ENCODE data around the gene SART3.

The SART3 gene

GRCh38 chr12:108560752-108561719 lies at the start of gene SART3:
SART3 (minus strand) TSS chr12:108561173; CDS start chr12:108561154, 19 bp downstream.
- FAIRE-seq = peak; percentile 73

- FAIRE-seq = no peak
Observed at GRCh38 chr12:108610336-108610815, 49.4 kb upstream of the SART3 start.

DNA sequence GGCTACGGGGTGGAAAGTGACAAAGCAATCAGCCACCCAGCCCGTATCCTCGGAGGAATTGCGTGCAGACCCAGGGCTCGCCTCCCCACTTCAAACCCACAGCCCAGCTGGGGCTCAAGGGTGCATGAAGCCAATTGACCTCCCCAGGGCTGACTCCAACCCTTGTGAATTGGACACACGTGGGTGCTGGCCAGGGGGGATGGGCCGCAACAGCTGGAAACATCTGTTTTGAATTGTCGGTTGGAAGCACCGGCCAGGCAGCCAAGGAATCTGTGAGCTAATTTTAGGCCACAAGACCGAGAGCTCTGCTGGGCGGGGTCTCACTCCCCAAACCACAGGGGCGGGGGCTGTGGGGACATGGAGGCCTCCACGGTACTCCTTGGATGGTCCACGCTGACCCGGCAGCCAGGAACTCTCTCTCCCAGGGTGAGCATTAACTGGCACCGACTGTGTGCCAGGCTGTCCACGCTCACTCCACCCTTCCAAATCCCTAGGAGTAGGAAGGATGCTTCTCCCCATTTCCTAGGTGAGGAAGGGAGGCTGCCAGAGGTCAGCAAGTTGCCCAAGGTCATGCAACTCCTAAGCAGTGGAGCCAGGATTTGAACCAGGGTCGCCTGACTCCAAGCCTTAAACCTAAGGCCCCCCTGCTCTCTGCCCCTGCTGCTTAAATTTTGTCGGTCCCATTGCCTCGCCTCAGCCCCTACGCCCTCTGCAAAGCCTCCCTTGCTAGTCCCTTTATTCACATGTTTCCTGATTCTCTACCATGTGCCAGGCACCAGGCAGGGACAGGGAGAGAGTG lies 48.8 kb upstream of the SART3 start:
- no peak for FAIRE-seq

- no peak for FAIRE-seq
Observed at GRCh38 chr12:108608616-108609015, 47.6 kb upstream of the SART3 start.

- FAIRE-seq = no peak
Observed at GRCh38 chr12:108607981-108608600, 47.1 kb upstream of the SART3 start.

GRCh38 chr12:108606492-108606891 lies 45.5 kb upstream of the SART3 start:
- no peak for FAIRE-seq

- FAIRE-seq = no peak
Observed at GRCh38 chr12:108605690-108606406, 44.9 kb upstream of the SART3 start.

DNA sequence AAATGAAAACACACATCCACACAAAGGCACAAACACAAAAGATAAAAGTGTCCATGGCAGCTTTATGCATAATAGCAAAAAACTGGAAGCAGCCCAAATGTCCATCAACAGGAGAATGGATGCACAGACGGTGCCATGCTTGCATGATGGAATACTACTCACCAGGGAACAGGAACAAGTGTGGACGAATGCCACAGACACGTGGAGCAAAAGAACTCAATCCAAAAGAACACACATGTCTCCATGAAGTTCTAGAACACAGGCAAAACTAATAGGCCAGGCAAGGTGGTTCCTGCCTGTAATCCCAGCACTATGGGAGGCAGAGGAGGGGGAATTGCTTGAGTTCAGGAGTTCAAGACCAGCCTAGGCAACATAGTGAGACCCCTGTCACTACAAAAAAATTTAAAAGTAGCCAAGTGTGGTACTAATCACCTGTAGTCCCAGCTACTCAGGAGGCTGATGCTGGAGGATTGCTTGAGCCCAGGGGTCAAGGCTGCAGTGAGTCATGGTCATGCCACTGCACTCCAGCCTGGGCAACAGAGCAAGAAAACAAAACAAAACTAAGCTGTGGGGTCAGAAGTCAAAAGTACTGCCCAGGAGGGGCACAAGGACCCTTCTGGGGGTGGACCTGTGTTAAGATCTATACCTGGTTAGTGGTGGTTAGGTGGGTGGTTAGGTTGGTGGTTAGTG lies 44.2 kb upstream of the SART3 start:
- FAIRE-seq = no peak

GRCh38 chr12:108604208-108604941 lies 43.4 kb upstream of the SART3 start:
- FAIRE-seq = no peak

DNA sequence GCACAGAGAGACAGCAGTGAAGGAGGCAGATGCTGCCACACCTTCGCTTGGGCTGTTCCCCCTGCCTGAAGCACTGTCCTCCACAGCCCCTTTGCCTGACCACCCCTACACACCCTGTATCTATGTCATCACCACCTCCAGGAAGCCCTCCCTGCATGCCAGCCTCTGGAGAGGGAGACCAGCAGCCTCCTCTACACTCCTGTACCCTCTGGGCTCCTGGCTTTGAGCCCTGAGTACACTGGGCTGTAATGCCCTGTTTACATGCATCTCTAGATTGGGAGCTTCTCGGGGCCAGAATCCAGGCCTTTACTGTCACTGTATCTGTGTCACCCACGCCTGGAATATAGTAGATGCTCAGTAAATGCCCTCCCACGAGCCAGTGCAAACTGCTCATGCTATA lies 42.8 kb upstream of the SART3 start:
- FAIRE-seq = no peak

DNA sequence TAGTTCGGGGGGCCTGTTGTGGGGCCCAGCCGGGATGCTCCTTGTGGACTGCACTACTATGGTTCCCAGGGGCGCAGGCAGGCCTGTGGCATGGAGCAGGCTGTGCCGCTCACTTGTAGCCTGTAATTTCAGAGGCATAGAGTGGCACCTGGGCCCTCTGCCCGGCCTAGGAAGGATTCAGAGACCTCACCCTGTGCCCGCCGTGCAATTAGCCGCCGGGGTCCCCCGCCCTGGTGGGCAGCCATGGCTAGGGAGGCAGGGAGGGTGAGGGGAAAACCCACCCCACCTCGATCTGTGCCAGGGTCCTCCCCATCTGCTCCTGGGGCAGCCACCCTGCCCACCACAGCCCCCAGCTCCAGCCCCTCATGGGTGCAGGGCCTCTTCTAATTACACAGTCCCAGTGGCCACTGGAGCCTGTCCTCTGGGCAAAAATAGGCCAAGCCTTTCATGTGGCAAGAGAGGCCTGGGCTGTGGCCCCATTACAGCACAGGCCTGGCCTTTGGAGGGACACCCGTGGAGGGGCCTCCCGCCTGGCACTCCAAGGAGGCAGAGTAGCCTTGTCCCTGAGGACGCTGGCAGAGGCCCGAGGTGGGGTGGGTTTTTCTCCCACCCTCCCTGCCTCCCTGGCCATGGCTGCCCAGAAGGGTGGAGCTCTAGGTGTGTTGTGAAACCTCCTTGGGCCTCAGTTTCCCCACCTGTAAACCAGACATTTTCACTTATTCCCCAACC lies 42.2 kb upstream of the SART3 start:
- FAIRE-seq = no peak

GRCh38 chr12:108602209-108602705 lies 41.3 kb upstream of the SART3 start:
- FAIRE-seq = no peak

DNA sequence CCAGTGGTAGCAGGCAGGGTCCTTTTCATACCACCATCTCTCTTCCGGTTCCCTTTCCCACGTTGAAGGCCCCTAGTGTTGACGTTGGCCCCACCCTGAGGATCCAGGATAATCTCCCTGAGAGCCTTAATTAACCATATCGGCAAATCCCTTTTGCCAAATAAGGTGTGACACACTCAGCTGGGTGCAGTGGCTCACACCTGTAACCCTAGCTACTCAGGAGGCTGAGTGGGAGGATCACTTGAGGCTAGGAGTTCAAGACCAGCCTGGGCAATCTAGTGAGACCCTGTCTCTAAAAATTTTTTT lies 39.7 kb upstream of the SART3 start:
- FAIRE-seq = no peak

DNA sequence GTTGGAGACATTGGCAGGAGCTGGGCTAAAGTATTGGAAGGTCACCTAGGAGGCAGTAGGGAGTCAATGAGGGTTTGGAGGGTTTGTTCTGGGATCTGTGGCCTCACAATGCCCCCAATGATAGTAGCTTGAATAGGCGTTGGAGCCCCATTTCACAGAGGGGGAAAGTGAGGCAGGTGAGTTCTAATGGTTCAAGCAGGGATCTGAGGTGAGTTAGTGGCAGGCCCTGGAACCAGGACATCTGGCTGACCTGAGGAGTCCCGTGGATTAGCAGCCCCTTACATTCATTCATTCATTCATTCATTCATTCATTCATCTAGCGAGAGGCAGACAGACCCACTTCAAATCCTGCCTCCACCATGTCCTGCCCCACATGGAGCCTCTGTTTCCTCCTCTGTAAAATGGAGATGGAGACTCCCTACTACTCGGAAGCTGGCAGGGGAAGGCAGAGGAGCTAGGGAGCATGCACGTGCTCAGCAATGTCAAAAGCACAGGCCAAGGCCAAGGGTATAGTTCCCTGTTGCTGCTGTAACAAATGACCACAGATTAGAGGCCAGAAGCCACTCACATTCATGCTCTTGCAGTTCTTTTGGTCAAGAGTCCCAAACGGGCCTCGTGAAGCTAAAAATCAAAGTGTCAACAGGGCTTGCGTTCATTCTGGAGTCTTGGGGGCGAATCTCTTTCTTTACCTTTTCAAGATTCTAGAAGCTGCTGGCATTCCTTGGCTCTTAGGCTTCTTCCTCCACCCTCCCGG lies 39.2 kb upstream of the SART3 start:
- FAIRE-seq = no peak

- FAIRE-seq = no peak
Observed at GRCh38 chr12:108599541-108599940, 38.6 kb upstream of the SART3 start.

DNA sequence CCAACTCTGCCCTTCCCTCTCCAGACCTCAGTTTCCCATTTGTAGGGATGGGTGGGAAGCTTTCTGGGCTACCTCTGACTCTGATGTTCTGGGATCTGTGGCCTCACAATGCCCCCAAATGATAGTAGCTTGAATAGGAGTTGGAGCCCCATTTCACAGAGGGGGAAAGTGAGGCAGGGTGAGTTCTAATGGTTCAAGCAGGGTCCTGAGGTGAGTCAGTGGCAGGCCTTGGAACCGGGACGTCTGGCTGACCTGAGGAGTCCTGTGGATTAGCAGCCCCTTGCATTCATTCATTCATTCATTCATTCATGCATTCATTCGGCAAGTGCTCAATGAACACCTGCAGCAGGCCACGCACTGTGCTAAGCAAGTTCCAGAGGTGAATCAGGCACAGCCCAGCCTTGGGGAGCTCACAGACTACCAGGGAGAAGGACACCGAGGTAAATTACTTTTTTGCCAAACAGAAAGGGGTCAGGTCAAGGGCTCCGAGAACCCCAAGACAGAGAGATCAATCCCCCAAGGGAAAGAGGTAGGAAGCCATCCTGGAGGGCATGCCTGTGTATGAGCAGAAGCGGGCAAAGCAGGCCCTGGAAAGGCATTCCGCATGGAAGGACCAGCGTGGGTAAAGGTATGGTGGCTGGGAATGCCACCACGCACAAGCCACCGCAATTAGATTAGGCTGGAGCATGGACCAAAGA lies 37.7 kb upstream of the SART3 start:
- FAIRE-seq = no peak

GRCh38 chr12:108597559-108598471 lies 36.8 kb upstream of the SART3 start, which contains the start of gene TMEM119:
TMEM119 (minus strand) TSS chr12:108598084; CDS start chr12:108592383, 5,701 bp downstream.
- no peak for FAIRE-seq
